Tibial nerve (tissue), 4 donors: ENCODE measurements around the gene ENKD1. TPM values are rescaled to one million over a fixed set of nuclear protein-coding genes. Genes with fewer than 3 reads are reported as not detected.

Source experiments
- DNase-seq, 2 donors: peaks; one replicate each; pipeline ENCODE4 v3.0.0-alpha.2; 2019; ENCODE audit warnings: low spot score in 2 of 2
- H3K27ac ChIP-seq, 4 donors: fragments of 200-600 bp; sonication (generic) in 3 of 4; one replicate each; pipeline ENCODE4 v1.5.1; 2017 to 2019; ENCODE audit warnings: mild to moderate bottlenecking in 1 of 4
- H3K27me3 ChIP-seq, 2 donors: fragments of 200-600 bp; sonication (generic) in 1 of 2; one replicate each; pipeline versions ENCODE4 v1.5.1 to v1.6.0; 2017 to 2019
- H3K36me3 ChIP-seq, 3 donors: fragments of 200-600 bp; sonication (generic); one replicate each; pipeline ENCODE4 v1.5.1; 2018 to 2019
- H3K4me1 ChIP-seq, 4 donors: fragments of 200-600 bp; sonication (generic) in 3 of 4; one replicate each; pipeline ENCODE4 v1.5.1; 2017 to 2019
- H3K4me3 ChIP-seq, 4 donors: fragments of 200-600 bp; sonication (generic) in 3 of 4; one replicate each; pipeline ENCODE4 v1.5.1; 2017 to 2019; ENCODE audit warnings: mild to moderate bottlenecking in 1 of 4, moderate library complexity in 1 of 4
- H3K9me3 ChIP-seq, 4 donors: fragments of 200-600 bp; sonication (generic) in 3 of 4; one replicate each; pipeline ENCODE4 v1.5.1; 2017 to 2019
- EP300 ChIP-seq, 2 donors: sonication (generic); formaldehyde crosslinking; IDR thresholded peaks; one replicate each; pipeline ENCODE4 v1.6.1; 2017; ENCODE audit warnings: antibody characterized with exemption in 2 of 2, mild to moderate bottlenecking in 1 of 2
- POLR2A ChIP-seq, 2 donors: fragments of 450-650 bp; IDR thresholded peaks; one replicate each; pipeline ENCODE4 v1.6.1; 2017; ENCODE audit warnings: antibody characterized with exemption in 2 of 2, mild to moderate bottlenecking in 2 of 2, moderate library complexity in 2 of 2
- WGBS, 2 donors: methylation state at CpG; one replicate each; pipeline ENCODE4 v1.1.5; 2018; 5-methylcytosine and 5-hydroxymethylcytosine counted together
- total RNA-seq, 4 donors: library from RNA; depleted of rRNA; stranded (reverse); fragments of >200 nt; gene quantifications; one replicate each; pipeline ENCODE4 v1.1.0, GENCODE V29; 2016
- TF ChIP-seq, protein P1 (sequence below), 5 experiments: fragments of 200-600 bp in 3 of 5; fragments of 450-650 bp in 2 of 5; sonication (generic) in 3 of 5; IDR thresholded peaks; one replicate each; pipeline ENCODE4 v1.5.1; 2016 to 2019; ENCODE audit warnings: antibody characterized with exemption in 5 of 5, mild to moderate bottlenecking in 3 of 5, moderate library complexity in 2 of 5

Gene ENKD1, protein sequence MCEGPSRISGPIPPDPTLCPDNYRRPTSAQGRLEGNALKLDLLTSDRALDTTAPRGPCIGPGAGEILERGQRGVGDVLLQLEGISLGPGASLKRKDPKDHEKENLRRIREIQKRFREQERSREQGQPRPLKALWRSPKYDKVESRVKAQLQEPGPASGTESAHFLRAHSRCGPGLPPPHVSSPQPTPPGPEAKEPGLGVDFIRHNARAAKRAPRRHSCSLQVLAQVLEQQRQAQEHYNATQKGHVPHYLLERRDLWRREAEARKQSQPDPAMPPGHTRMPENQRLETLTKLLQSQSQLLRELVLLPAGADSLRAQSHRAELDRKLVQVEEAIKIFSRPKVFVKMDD
- total RNA-seq, result 10 to 100 TPM; 32.6 to 53.8 (median 45.6) TPM

DNA sequence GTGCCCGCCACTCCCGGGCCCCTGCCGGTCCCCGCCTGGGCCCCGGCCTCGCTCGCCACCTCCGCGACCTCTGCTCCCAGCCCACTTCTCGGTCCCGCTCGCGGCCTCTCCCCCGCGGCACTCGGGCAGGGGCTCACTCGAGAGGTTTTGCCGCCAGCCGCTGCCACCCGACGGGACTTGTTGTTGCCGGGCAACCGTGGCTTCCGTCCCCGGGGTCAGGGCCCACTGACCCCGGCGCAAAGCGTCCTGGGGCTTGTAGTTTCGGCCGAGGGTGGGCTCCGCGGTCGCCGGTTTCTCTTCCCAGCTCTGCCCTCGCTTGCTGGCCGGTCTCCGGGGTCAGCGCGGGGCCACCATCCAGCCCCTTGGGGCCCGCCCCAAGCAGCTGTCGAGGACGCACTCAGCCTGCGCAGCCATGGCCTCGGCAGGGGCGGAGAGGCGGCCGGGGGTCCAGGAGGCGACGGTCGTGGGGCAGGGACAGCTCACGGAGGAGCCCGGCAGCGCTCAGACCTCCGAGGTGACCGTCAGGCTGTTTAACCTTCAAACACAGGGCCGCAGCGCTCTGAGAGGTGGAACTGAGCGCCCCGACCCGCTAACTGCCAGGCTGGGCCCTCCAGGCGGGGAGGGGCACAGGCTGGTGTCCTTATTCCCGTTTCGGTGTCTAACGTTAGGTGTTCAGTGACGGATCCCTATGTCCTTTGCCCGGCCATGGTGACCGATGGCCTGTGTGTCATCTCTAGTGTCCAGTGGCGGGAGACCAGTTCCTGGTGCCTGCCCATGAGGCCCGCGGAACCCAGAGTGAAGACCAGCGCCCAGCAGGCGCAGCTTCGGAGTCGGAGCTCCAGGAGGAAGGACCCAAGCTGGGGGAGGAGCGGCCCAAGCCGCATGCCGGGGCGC lies at the start of gene ENKD1, which contains the start of gene C16orf86:
ENKD1 (minus strand) TSS at position 192 of the 894 bp plus-strand sequence. CDS start 308 bp downstream, outside the sequence.
C16orf86 (plus strand) TSS at position 256 of the 894 bp plus-strand sequence; CDS start at position 413, 157 bp downstream.
- no peaks in the 10 kb centered on the region for H3K9me3 ChIP-seq
- WGBS, 2 donors, result 3 to 7% methylated on average over 45 to 60 of the region's 78 CpGs
- TF ChIP-seq POLR2A (IDR thresholded peaks at IDR 0.05) (peak in 1 of 2 donors; percentile 40), EP300 (IDR thresholded peaks at IDR 0.05) (peak; percentile 67 to 78)
- TF ChIP-seq, protein P1, sequence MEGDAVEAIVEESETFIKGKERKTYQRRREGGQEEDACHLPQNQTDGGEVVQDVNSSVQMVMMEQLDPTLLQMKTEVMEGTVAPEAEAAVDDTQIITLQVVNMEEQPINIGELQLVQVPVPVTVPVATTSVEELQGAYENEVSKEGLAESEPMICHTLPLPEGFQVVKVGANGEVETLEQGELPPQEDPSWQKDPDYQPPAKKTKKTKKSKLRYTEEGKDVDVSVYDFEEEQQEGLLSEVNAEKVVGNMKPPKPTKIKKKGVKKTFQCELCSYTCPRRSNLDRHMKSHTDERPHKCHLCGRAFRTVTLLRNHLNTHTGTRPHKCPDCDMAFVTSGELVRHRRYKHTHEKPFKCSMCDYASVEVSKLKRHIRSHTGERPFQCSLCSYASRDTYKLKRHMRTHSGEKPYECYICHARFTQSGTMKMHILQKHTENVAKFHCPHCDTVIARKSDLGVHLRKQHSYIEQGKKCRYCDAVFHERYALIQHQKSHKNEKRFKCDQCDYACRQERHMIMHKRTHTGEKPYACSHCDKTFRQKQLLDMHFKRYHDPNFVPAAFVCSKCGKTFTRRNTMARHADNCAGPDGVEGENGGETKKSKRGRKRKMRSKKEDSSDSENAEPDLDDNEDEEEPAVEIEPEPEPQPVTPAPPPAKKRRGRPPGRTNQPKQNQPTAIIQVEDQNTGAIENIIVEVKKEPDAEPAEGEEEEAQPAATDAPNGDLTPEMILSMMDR (IDR thresholded peaks at IDR 0.05), result peak in 1 of 5 experiments; percentile 10

GRCh38 chr16:67716097-67716496 lies 49.5 kb upstream of the ENKD1 start:
- 88 to 93% methylated on average over 2 of the region's 2 CpGs for WGBS, 2 donors
- no peak overlapping the region for H3K27ac ChIP-seq
- no peaks in the 10 kb centered on the region for H3K27me3 ChIP-seq
- H3K9me3 ChIP-seq, result no peaks in the 10 kb centered on the region
- no peak overlapping the region for H3K4me3 ChIP-seq
- no peak for DNase-seq
- H3K36me3 ChIP-seq, result no peaks in the 10 kb centered on the region
- TF ChIP-seq POLR2A (IDR thresholded peaks at IDR 0.05) (no peak), EP300 (IDR thresholded peaks at IDR 0.05) (no peak)
- TF ChIP-seq, protein P1 (IDR thresholded peaks at IDR 0.05), result no peak
- peaks cover 0 to 23% (median 8%) of the 10 kb centered on the region in 4 donors for H3K4me1 ChIP-seq

More for the DNA sequence above, at the start of gene ENKD1, which contains the start of gene C16orf86:
- peaks cover 0 to 32% (median 0%) of the 10 kb centered on the region in 3 donors for H3K36me3 ChIP-seq
- peaks cover 0 to 39% (median 25%) of the 10 kb centered on the region in 4 donors for H3K4me1 ChIP-seq
- DNase-seq, result peak; percentile 64 to 68
- no peaks in the 10 kb centered on the region for H3K27me3 ChIP-seq
- H3K4me3 ChIP-seq, result peak within 1 kb of the TSS; percentile 67 to 83 (median 74)
- H3K27ac ChIP-seq, result peak within 1 kb of the TSS; percentile 90 to 95 (median 92)

GRCh38 chr16:67714522-67714921 lies 48.0 kb upstream of the ENKD1 start:
- peaks cover 0 to 13% (median 0%) of the 10 kb centered on the region in 4 donors for H3K4me1 ChIP-seq
- no peaks in the 10 kb centered on the region for H3K27me3 ChIP-seq
- H3K36me3 ChIP-seq, result no peaks in the 10 kb centered on the region
- H3K9me3 ChIP-seq, result no peaks in the 10 kb centered on the region
- TF ChIP-seq POLR2A (IDR thresholded peaks at IDR 0.05) (no peak), EP300 (IDR thresholded peaks at IDR 0.05) (no peak)
- TF ChIP-seq, protein P1 (IDR thresholded peaks at IDR 0.05), result no peak
- H3K27ac ChIP-seq, result no peak overlapping the region
- no peak for DNase-seq
- no peak overlapping the region for H3K4me3 ChIP-seq
- WGBS, 2 donors, result 79% methylated on average over 1 of the region's 1 CpG

- Histone ChIP-seq H3K4me3 (no peak overlapping the region), H3K36me3 (no peaks in the 10 kb centered on the region), H3K27ac (no peak overlapping the region), H3K4me1 (peaks cover 0 to 13% (median 0%) of the 10 kb centered on the region in 4 donors), H3K9me3 (no peaks in the 10 kb centered on the region), H3K27me3 (no peaks in the 10 kb centered on the region)
- TF ChIP-seq POLR2A (IDR thresholded peaks at IDR 0.05), result no peak
- TF ChIP-seq, protein P1 (IDR thresholded peaks at IDR 0.05), result no peak
- TF ChIP-seq EP300 (IDR thresholded peaks at IDR 0.05), result no peak
- DNase-seq, result no peak
- 77 to 85% methylated on average over 5 of the region's 5 CpGs for WGBS, 2 donors
These were observed 47.2 kb upstream of the ENKD1 start for GRCh38 chr16:67713647-67714273.
